Liver (tissue), 9 donors: ENCODE results near the gene MTRF1L. TPM values are rescaled to one million over a fixed set of nuclear protein-coding genes. Genes with fewer than 3 reads are reported as not detected.

ENCODE experiments used
- DNase-seq: peaks from one replicate; pipeline ENCODE4 v3.0.0-alpha.2; 2017; ENCODE audit warnings: low spot score
- H3K27ac ChIP-seq, 2 donors: one replicate each; pipeline ENCODE4 v1.7.0; 2013; ENCODE audit warnings: inconsistent platforms in 2 of 2, low read length in 2 of 2, control low read depth in 1 of 2, low read depth in 1 of 2, mild to moderate bottlenecking in 1 of 2
- H3K27me3 ChIP-seq, 4 donors: one replicate each; pipeline versions ENCODE4 v1.6.1 to v1.7.0; 2013; ENCODE audit warnings: low read length in 3 of 4, inconsistent platforms in 1 of 4, mild to moderate bottlenecking in 1 of 4, moderate library complexity in 1 of 4; ENCODE audit not compliant: control insufficient read depth in 4 of 4, insufficient read depth in 4 of 4
- H3K36me3 ChIP-seq, 4 donors: one replicate each; pipeline versions ENCODE4 v1.6.1 to v1.7.0; 2013; ENCODE audit warnings: low read length in 3 of 4, mild to moderate bottlenecking in 3 of 4, low read depth in 1 of 4, moderate library complexity in 1 of 4; ENCODE audit not compliant: control insufficient read depth in 4 of 4, insufficient read depth in 3 of 4
- H3K4me1 ChIP-seq, 4 donors: one replicate each; pipeline versions ENCODE4 v1.6.1 to v1.7.0; 2013; ENCODE audit warnings: low read length in 3 of 4, mild to moderate bottlenecking in 3 of 4, moderate library complexity in 1 of 4; ENCODE audit not compliant: control insufficient read depth in 4 of 4, insufficient read depth in 4 of 4
- H3K4me3 ChIP-seq, 3 donors: one replicate each; pipeline versions ENCODE4 v1.6.1 to v1.7.0; 2013; ENCODE audit warnings: low read length in 3 of 3, control low read depth in 1 of 3, low read depth in 1 of 3, mild to moderate bottlenecking in 1 of 3
- H3K9ac ChIP-seq, 2 donors: one replicate each; pipeline ENCODE4 v1.7.0; 2013; ENCODE audit warnings: low read length in 2 of 2, mild to moderate bottlenecking in 2 of 2, moderate library complexity in 2 of 2, control low read depth in 1 of 2, low read depth in 1 of 2
- H3K9me3 ChIP-seq, 4 donors: one replicate each; pipeline versions ENCODE4 v1.6.1 to v1.7.0; 2013; ENCODE audit warnings: low read length in 3 of 4; ENCODE audit not compliant: control insufficient read depth in 4 of 4
- CTCF ChIP-seq: fragments of 150-350 bp; IDR thresholded peaks from 2 replicates; pipeline ENCODE4 v1.5.1; 2017; ENCODE audit warnings: improper control_type of control experiment, low read depth, low read length; ENCODE audit not compliant: missing input control
- FOXA1 ChIP-seq: IDR thresholded peaks from 2 replicates; pipeline ENCODE4 v1.6.1; 2016; ENCODE audit warnings: antibody characterized with exemption
- HNF4A ChIP-seq, 2 donors: conservative IDR thresholded peaks; 2 replicates each; pipeline ENCODE4 v1.6.1; 2016; ENCODE audit warnings: antibody characterized with exemption in 2 of 2, mild to moderate bottlenecking in 2 of 2
- HNF4G ChIP-seq: IDR thresholded peaks from 2 replicates; pipeline ENCODE4 v1.6.1; 2016; ENCODE audit warnings: antibody characterized with exemption
- JUND ChIP-seq, 2 donors: IDR thresholded peaks; 2 replicates each; pipeline ENCODE4 v1.6.1; 2016; ENCODE audit warnings: antibody characterized with exemption in 2 of 2
- NR2F2 ChIP-seq: IDR thresholded peaks from 2 replicates; pipeline ENCODE4 v1.6.1; 2016; ENCODE audit warnings: antibody characterized with exemption
- RXRA ChIP-seq, 2 donors: IDR thresholded peaks; 2 replicates each; pipeline ENCODE4 v1.6.1; 2017 to 2018; ENCODE audit warnings: antibody characterized with exemption in 2 of 2, mild to moderate bottlenecking in 1 of 2
- SP1 ChIP-seq: IDR thresholded peaks from 2 replicates; pipeline ENCODE4 v1.6.1; 2018; ENCODE audit warnings: antibody characterized with exemption, mild to moderate bottlenecking
- TAF1 ChIP-seq: conservative IDR thresholded peaks from 2 replicates; pipeline ENCODE4 v1.6.1; 2016; ENCODE audit warnings: antibody characterized with exemption, mild to moderate bottlenecking
- ZBTB33 ChIP-seq: IDR thresholded peaks from 2 replicates; pipeline ENCODE4 v1.6.1; 2016; ENCODE audit warnings: antibody characterized with exemption
- WGBS: extraction: QIAGEN DNeasy Blood & Tissue Kit; methylation state at CpG from one replicate; pipeline ENCODE4 v1.1.7; 2013; 5-methylcytosine and 5-hydroxymethylcytosine counted together
- polyA plus RNA-seq, 2 donors: library from polyadenylated mRNA; stranded (reverse) in 1 of 2; unstranded in 1 of 2; fragments of 200-250 nt in 1 of 2; fragments of >200 nt in 1 of 2; fragmentation: Nextera tagmentation in 1 of 2; extraction: Ambion mirVana in 1 of 2; gene quantifications; one replicate each; pipeline versions ENCODE4 v1.2.1 to v1.2.3, GENCODE V29; 2013 to 2015
- total RNA-seq, 2 donors: library from RNA; depleted of rRNA; stranded (reverse); fragments of >200 nt; gene quantifications; one replicate each; pipeline ENCODE4 v1.2.3, GENCODE V29; 2014
- donor health status: healthy.
- donor health status: healthy.
- donor health status: healthy.
- donor health status: healthy.
- donor health status: healthy.

The MTRF1L gene
- total and polyA plus RNA-seq, 4 donors: 6.1 to 11.1 (median 8.4) TPM

GRCh38 chr6:153038378-153039057, 36.0 kb upstream of the MTRF1L start:
- Histone ChIP-seq H3K9ac (no peak overlapping the region), H3K4me1 (peaks cover 0 to 5% (median 0%) of the 10 kb centered on the region in 4 donors), H3K4me3 (no peak overlapping the region), H3K27me3 (peaks cover 0 to 5% (median 0%) of the 10 kb centered on the region in 4 donors), H3K36me3 (no peaks in the 10 kb centered on the region), H3K27ac (no peak overlapping the region), H3K9me3 (no peaks in the 10 kb centered on the region)
- WGBS: 81% methylated on average over 4 of the region's 4 CpGs
- DNase-seq: no peak
- TF ChIP-seq CTCF: no peak

- WGBS: 97% methylated on average over 9 of the region's 9 CpGs
- H3K4me1 ChIP-seq: peaks cover 0 to 7% (median 1%) of the 10 kb centered on the region in 4 donors
These were observed 31.6 kb upstream of the MTRF1L start for GRCh38 chr6:153034139-153034538.

More at GRCh38 chr6:153034139-153034538, 31.6 kb upstream of the MTRF1L start:
- H3K9me3 ChIP-seq: no peaks in the 10 kb centered on the region
- no peak for DNase-seq
- no peak overlapping the region for H3K27ac ChIP-seq
- H3K36me3 ChIP-seq: no peaks in the 10 kb centered on the region
- H3K9ac ChIP-seq: no peak overlapping the region
- H3K4me3 ChIP-seq: no peak overlapping the region
- H3K27me3 ChIP-seq: peaks cover 0 to 2% (median 0%) of the 10 kb centered on the region in 4 donors
- TF ChIP-seq FOXA1 (no peak), JUND (IDR thresholded peaks at IDR 0.05) (no peak), TAF1 (no peak), NR2F2 (no peak), CTCF (no peak), ZBTB33 (no peak), HNF4G (no peak), SP1 (no peak), HNF4A (conservative IDR thresholded peaks at IDR 0.05) (no peak), RXRA (IDR thresholded peaks at IDR 0.05) (no peak)
